GM12872 (cell line): ENCODE results near the gene EDARADD.

ENCODE experiments used
- TF ChIP-seq, protein P1 (sequence below): IDR thresholded peaks from 3 replicates; pipeline ENCODE4 v1.5.1; 2011; ENCODE audit warnings: low read depth, mild to moderate bottlenecking, low read length, moderate library complexity; ENCODE audit not compliant: insufficient read depth

The EDARADD gene

DNA sequence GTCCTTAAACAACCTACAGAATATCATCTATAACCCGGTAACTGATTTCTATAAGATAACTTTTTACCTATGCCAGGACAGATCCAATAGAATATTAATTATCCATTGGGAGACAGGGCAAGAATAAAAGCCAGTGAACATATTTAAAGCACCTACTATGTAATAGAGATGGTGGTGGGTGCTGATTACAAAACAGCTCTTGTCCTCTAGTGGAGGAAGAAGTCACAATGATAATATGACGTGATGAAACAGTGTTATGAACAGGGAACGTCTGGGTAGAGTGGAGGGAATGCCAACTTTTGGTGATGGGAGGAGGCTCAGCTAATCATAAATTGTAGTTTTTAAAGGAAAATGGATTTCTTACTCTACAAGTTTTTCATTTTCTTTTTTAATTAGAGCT is 132.0 kb downstream of the EDARADD start:
- TF ChIP-seq, protein P1, sequence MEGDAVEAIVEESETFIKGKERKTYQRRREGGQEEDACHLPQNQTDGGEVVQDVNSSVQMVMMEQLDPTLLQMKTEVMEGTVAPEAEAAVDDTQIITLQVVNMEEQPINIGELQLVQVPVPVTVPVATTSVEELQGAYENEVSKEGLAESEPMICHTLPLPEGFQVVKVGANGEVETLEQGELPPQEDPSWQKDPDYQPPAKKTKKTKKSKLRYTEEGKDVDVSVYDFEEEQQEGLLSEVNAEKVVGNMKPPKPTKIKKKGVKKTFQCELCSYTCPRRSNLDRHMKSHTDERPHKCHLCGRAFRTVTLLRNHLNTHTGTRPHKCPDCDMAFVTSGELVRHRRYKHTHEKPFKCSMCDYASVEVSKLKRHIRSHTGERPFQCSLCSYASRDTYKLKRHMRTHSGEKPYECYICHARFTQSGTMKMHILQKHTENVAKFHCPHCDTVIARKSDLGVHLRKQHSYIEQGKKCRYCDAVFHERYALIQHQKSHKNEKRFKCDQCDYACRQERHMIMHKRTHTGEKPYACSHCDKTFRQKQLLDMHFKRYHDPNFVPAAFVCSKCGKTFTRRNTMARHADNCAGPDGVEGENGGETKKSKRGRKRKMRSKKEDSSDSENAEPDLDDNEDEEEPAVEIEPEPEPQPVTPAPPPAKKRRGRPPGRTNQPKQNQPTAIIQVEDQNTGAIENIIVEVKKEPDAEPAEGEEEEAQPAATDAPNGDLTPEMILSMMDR = no peak

DNA sequence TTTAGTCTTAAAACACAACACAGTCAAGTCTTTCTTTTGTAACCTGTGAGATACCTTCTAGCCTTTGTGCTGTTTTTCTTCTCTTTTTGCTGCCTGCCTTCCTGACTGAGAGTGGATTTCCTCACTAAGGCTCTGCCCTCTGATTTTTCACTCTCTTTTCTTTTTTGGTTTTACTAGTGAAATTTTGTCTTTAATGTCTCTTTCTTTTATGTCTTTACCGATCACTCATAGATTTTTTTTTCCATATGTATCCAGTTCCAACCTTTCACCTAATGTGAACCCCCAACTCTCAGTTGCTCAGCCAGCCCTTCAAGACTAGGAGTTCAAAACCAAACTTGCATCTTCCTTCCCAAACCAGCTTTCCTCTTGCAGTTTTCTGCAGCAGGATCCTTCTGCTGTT is 136.2 kb downstream of the EDARADD start:
- TF ChIP-seq, protein P1 = no peak

DNA sequence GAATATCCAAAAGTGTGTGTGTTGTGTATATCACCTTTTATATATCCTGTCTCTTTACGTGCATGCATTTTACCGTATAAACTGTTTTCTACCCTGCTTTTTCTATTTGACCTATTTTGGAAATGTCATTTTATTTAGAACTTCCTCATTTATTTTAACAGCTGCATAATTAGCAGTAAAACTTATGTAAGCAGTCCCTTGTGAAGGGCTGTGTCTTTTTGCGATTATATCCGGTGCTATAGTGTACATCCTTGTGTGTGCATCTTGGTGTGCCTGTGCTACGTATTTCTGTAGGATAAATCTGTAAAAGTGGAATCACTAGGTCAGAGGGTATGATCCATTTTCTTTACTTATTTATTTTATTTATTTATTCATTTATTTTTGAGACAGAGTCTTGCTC is 136.9 kb downstream of the EDARADD start:
- TF ChIP-seq, protein P1 = no peak

DNA sequence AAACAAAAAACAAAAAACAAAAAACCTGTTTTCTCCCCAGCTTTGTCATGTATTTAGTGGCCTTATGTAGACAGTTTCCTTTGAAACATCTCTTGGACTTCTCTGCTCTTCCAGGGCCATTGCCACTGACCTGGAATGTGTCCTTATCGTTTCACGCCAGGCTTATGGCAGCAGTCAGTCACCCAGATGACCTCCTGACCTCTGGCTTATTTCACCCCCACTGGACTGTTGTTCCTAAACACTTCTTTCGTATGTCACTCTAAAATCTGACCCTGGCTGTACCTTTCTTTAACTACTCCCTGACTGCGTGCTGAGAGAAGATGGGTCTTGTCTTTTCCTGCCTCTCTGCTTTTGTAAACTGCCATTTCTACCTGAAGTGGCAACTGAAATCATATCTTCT is 138.8 kb downstream of the EDARADD start:
- TF ChIP-seq, protein P1 = no peak

DNA sequence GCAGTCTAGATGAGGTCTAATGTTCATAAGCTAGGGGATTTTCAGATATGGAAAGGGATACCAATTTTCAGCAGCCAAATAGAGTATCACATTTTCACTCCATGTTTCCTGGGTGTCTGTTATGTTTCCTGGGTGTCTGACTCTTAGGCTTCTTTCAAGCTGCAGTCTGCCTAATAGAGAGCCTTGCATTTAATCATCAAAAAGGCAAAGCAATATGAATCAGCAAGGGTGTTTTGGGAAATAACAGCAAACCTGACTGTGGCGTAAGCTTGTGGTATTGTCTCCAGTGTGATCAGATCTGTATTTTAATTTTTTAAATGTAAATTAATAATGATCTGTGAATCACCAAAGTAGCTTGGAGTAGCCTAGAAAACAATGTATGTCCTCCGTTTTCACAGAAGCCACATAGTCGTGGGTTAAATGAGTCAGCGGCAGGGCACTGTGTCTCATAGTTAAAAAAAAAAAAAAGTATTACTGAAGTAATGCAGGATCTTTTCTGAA is 140.1 kb downstream of the EDARADD start:
- TF ChIP-seq, protein P1 = no peak
